H4 (cell line): ENCODE measurements around the gene PITPNB. TPM values are rescaled to one million over a fixed set of nuclear protein-coding genes. Genes with fewer than 3 reads are reported as not detected.

ENCODE experiments used
- DNase-seq: peaks from one replicate; pipeline ENCODE4 v3.0.0-alpha.2; 2015; ENCODE audit warnings: low spot score
- total RNA-seq: library from RNA; depleted of rRNA; stranded (reverse); fragments of >200 nt; shearing (Covaris generic); gene quantifications from 2 replicates; pipeline ENCODE4 v1.2.3, GENCODE V29; 2014; rRNA removed

Gene PITPNB
- total RNA-seq, 1 experiment from 2014 or later = 14.2 TPM

GRCh38 chr22:27803841-27804415, 115.1 kb downstream of the PITPNB start:
- no peak for DNase-seq

- DNase-seq = no peak
Measured at GRCh38 chr22:27802346-27803073, 116.5 kb downstream of the PITPNB start.

Other genes starting within 250 kb of the PITPNB start
- gene MN1, start 117.5 kb downstream of the PITPNB start, total RNA-seq = 0.68 and 0.79 TPM in 2 replicates